Right forelimb (tissue), 1 donor: ENCODE data around the gene RNF167.
"Not testable (repeated sequence)": the region's sequence is repeated elsewhere in the genome, so short reads cannot be mapped to it uniquely, and the experiment has no call there.

Source experiments
- DNase-seq: peaks from one replicate; pipeline ENCODE4 v3.0.0-alpha.2; 2018

Gene RNF167

GRCh38 chr17:4903051-4903818, 36.8 kb upstream of the RNF167 start, which contains the start of gene CHRNE:
CHRNE (minus strand) TSS chr17:4903098; CDS start chr17:4903063, 35 bp downstream.
- peak; percentile 80 for DNase-seq

DNA sequence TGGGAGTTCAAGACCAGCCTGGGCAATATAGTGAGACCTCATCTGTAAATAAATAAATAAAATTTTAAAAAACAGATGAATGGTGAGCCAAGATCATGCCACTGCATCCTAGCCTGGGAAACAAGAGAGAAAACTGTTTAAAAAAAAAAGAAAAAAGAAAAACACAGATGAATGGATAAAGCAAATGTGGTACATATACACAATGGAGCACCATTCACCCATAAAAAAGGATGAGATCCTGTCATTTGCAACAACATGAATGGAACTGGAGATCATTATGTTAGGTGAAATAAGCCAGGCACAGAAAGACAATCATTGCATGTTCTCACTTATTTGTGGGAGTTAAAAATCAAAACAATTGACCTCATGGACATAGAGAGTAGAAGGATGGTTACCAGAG, 33.4 kb upstream of the RNF167 start:
- not testable (repeated sequence) for DNase-seq

- DNase-seq = no peak
Observed at GRCh38 chr17:4908301-4908700, 31.8 kb upstream of the RNF167 start.

DNA sequence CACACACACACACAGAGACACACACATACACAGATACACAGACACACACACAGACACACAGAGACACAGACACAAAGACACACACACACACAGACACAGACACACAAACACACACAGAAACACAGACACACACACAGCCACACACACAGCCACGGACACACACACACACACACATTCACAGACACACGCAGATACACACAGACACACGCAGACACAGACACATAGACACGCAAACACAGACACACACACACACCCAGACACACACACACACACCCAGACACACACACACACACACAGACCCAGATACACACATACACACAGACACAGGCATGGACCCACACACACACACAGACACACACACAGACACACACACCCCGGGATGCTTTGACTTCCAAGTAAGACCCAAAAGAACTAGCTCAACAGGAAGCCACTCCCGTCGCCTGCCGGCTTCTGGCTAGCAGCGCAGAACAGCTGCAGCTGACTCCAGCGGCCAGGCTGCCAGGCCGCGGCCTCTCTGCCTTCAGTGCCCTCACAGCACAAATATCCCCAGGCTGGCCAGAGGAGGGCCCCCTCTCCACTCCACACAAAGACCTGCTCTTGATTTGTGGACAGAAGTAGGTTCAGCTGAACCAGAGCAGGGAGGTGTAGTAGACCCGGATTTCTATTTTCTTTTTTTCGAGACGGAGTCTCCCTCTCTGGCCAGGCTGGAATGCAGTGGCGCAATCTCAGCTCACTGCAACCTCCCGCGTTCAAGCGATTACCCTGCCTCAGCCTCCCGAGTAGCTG, 31.2 kb upstream of the RNF167 start:
- peak; percentile 92 for DNase-seq

GRCh38 chr17:4913994-4914393, 26.1 kb upstream of the RNF167 start:
- DNase-seq = no peak

- not testable (repeated sequence) for DNase-seq
Observed at GRCh38 chr17:4914551-4914950, 25.5 kb upstream of the RNF167 start.

DNA sequence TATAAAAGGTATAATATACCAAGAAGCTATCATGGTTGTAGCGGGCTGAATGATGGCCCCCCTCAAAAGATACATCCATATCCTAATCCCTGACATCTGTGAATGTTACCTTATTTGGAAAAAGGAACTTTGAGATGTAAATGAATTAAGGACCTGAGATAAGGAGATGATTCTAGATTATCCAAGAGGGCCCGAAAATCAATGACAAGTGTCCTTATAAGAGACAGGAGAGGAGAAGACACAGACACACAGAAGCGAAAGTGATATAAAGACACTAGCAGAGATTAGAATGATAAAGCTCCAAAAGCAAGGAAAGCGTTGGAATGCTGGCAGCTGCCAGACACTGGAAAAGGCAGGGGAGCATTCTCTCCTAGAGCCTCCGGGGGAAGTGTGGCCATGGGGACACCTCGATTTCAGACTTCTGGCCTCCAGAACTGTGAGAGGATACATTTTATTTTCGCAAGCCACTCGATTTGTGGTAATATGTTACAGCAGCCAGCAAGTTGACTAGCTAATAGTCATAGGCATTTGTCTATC, 20.5 kb upstream of the RNF167 start:
- no peak for DNase-seq

- DNase-seq = no peak
Observed at GRCh38 chr17:4920351-4921048, 19.6 kb upstream of the RNF167 start.

GRCh38 chr17:4921320-4921719, 18.7 kb upstream of the RNF167 start:
- DNase-seq = no peak

DNA sequence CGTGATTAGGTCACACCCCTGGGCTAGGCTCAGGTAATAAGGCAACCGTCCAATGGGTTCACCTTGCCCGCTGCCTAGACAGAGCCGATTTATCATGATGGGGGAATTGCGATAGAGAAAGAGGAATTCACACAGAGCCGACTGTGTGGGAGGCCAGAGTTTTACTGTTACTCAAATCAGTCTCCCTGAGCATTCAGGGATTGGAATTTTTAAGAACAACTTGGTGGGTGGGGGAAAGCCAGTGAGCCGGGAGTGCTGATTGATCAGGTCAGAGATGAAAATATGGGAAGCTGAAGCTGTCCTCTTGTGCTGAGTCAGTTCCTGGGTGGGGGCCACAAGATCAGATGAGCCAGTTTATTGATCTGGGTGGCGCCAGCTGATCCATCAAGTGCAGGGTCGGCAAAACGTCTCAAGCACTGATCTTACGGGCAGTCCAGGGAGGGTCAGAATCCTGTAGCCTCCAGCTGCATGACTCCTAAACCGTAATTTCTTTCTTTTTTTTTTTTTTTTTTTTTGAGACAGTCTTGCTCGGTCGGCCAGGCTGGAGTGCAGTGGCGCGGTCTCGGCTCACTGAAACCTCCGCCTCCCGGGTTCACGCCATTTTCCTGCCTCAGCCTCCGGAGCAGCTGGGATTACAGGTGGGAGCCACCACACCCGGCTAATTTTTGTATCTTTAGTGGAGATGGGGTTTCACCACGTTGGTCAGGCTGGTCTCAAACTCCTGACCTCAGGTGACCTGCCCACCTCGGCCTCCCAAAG, 13.3 kb upstream of the RNF167 start:
- not testable (repeated sequence) for DNase-seq

- DNase-seq = no peak
Observed at GRCh38 chr17:4928881-4929280, 11.2 kb upstream of the RNF167 start.

GRCh38 chr17:4931963-4932362, 8.1 kb upstream of the RNF167 start, which contains the start of gene GP1BA:
GP1BA (plus strand) TSS chr17:4932277; CDS start chr17:4932605, 328 bp downstream.
- DNase-seq = no peak

DNA sequence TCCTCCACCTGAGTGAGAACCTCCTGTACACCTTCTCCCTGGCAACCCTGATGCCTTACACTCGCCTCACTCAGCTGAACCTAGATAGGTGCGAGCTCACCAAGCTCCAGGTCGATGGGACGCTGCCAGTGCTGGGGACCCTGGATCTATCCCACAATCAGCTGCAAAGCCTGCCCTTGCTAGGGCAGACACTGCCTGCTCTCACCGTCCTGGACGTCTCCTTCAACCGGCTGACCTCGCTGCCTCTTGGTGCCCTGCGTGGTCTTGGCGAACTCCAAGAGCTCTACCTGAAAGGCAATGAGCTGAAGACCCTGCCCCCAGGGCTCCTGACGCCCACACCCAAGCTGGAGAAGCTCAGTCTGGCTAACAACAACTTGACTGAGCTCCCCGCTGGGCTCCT, 7.3 kb upstream of the RNF167 start:
- DNase-seq = no peak

DNA sequence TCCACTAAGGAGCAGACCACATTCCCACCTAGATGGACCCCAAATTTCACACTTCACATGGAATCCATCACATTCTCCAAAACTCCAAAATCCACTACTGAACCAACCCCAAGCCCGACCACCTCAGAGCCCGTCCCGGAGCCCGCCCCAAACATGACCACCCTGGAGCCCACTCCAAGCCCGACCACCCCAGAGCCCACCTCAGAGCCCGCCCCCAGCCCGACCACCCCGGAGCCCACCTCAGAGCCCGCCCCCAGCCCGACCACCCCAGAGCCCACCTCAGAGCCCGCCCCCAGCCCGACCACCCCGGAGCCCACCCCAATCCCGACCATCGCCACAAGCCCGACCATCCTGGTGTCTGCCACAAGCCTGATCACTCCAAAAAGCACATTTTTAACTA, 6.4 kb upstream of the RNF167 start:
- DNase-seq = no peak

GRCh38 chr17:4934173-4934979, 5.7 kb upstream of the RNF167 start:
- DNase-seq = no peak

- no peak for DNase-seq
Observed at GRCh38 chr17:4935650-4936049, 4.4 kb upstream of the RNF167 start.

DNA sequence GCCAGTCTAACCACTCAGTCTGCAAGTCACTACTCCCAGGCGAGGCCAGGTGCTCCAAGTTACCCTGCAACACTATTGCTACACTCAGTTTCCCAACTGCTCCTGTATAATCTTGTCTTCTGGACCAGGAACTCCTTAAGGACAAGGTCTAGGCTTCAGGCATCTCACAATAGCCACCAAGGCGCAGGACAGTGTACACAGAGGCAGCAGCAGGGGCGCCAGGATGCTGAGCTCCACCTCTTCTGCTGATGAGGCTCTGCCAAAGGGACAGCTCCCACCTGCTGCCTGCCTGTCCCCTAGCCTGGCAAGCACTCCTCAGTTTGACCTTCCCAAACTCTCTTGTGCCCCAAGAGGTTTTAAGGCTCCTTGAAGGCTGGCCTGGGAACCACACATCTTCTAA, 3.6 kb upstream of the RNF167 start:
- no peak for DNase-seq

DNA sequence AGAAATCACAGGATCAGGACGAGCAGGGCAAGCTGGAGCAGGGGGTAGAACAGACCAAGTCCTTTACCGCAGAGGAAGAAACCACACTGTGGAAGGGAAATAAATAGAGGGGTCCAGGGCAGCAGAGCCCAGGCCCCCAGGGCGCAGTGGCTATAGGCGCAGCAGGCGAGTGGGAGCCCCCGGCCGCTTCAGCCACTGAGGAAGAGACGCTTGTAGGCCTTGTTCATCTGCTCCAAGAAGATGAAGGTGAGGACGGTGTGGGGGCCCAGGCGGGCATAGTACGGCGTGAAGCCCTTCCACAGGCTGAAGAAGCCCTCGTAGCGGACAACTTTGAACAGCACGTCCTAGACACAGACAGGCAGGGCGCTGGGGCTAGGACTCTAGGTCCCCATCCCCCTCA, 2.5 kb upstream of the RNF167 start:
- DNase-seq = no peak

DNA sequence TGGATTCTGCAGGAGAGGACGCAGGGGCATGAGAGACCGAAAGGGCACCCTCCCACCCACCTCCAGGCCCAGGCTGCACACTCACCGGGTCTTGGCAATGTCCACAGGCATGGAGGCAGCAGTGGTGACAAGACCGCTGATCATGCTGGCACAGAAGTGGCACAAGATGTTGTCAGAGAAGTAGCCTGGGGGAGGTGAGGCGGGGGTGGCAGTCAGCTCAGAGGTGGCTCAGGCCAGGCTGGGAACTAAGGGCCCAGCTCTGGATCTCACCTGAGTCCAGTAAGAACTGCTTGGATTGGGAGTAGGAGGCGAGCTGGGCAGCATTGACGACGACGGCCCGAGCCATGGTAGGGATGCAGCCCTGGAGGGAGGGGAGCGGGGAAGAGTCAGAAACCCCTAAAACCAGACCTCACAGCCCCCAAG, 2.0 kb upstream of the RNF167 start:
- DNase-seq = no peak

- no peak for DNase-seq
Observed at GRCh38 chr17:4938688-4939545, 1.2 kb upstream of the RNF167 start.

DNA sequence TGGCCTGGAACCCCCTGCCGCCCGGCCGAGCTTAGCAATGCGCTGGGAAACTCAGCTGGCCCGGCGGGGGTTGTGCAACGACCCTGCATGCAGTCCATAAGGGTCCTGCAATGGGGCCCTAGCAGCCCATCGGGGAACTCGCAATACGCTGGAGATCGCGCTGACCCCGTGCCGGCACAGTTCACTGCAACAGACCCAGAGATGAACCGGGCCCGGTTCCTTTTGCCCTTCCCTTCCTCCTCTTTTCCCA, 597 bp upstream of the RNF167 start:
- peak; percentile 59 for DNase-seq
